ENCODE results near the gene CHST5. TPM values are rescaled to one million over a fixed set of nuclear protein-coding genes. Genes with fewer than 3 reads are reported as not detected.

The CHST5 gene
- total and polyA plus RNA-seq, 2 of the 8 experiments (the other 6 are each of a cell fraction or from before 2014, with no cell fraction given) = 0.13 to 0.23 TPM

GRCh38 chr16:75534560-75535205 is 1.2 kb downstream of the CHST5 start:
- Histone ChIP-seq H4K5ac (ENCODE audit: insufficient read length, low read depth, low read length) (no peak overlapping the region), H3K27ac (ENCODE audit: low read depth, low read length) (no peak overlapping the region), H2BK120ac (replicated peaks; ENCODE audit: low read depth, low read length) (no peak overlapping the region), H3K36me3 (ENCODE audit: control insufficient read depth in 2 of 4, insufficient read depth in 4 of 4, low read length in 3 of 4) (no peaks in the 10 kb centered on the region), H3K23ac (ENCODE audit: insufficient read length) (no peak overlapping the region), H2BK15ac (ENCODE audit: low read length) (no peak overlapping the region), H3K56ac (replicated peaks; ENCODE audit: insufficient read length, low read depth, low read length) (no peak overlapping the region), H2BK20ac (ENCODE audit: low read length) (no peak overlapping the region), H3K18ac (ENCODE audit: extremely low read depth, low read length) (no peak overlapping the region), H3K23me2 (ENCODE audit: low read depth, low read length) (no peaks in the 10 kb centered on the region), H3K4me3 (ENCODE audit: extremely low read depth in 1 of 4, insufficient read depth in 2 of 4, low read depth in 3 of 4, low read length in 4 of 4) (no peak overlapping the region), H2BK5ac (ENCODE audit: low read depth, low read length) (0 out of 2 replicates have a peak overlapping the region, but pooled peaks have one; percentile 55), H4K91ac (replicated peaks; ENCODE audit: insufficient read length, low read length) (no peak overlapping the region), H3K14ac (ENCODE audit: insufficient read length) (no peak overlapping the region), H3K79me2 (ENCODE audit: control insufficient read depth in 1 of 2, insufficient read depth in 2 of 2, low read length in 2 of 2) (no peaks in the 10 kb centered on the region), H2AFZ (ENCODE audit: low read length) (0 out of 2 replicates have a peak overlapping the region, but pooled peaks have one; percentile 9), H3K4ac (replicated peaks; ENCODE audit: insufficient read length, low read depth, low read length) (no peak overlapping the region), H4K20me1 (replicated peaks in 1 of 2; ENCODE audit: control insufficient read depth in 1 of 2, insufficient read depth in 2 of 2, low read length in 2 of 2) (no peaks in the 10 kb centered on the region), H4K8ac (ENCODE audit: extremely low read depth, insufficient read depth, low read length) (peak overlapping the region; percentile 82; the same call in 1 of the 2 replicates), H3K4me1 (replicated peaks in 1 of 4; ENCODE audit: control insufficient read depth in 3 of 4, insufficient read depth in 4 of 4, low read length in 3 of 4) (peaks cover 0 to 6% (median 0%) of the 10 kb centered on the region in 4 experiments; a peak in 1 of 7 replicates), H3K79me1 (ENCODE audit: low read depth, low read length) (no peaks in the 10 kb centered on the region), H3K9me3 (ENCODE audit: insufficient read depth in 2 of 2, low read depth in 1 of 2, low read length in 1 of 2) (no peaks in the 10 kb centered on the region), H3K4me2 (ENCODE audit: insufficient read depth in 1 of 2, low read depth in 2 of 2, low read length in 2 of 2) (no peak overlapping the region), H3K9ac (replicated peaks in 1 of 4; ENCODE audit: extremely low read depth in 1 of 4, low read depth in 3 of 4, low read length in 3 of 4) (no peak overlapping the region), H2BK12ac (ENCODE audit: low read depth, low read length) (no peak overlapping the region), H2AK5ac (ENCODE audit: low read depth, low read length) (no peak overlapping the region), H3K27me3 (replicated peaks in 1 of 4; ENCODE audit: control insufficient read depth in 3 of 4, extremely low read depth in 1 of 4, insufficient read depth in 3 of 4, low read length in 3 of 4) (no peaks in the 10 kb centered on the region)
- FAIRE-seq = no peak
- ChIA-PET CTCF (ENCODE audit: partially characterized antibody) (interaction anchor here (0.9 to 9.3 kb wide), 13 partner anchors 9 to 126 kb away, joined by 3 to 203 read pairs (median 5); partner anchors contain the start of gene TMEM170A), POLR2A (ENCODE audit: partially characterized antibody) (interaction anchor here (0.8 to 2.4 kb wide), 10 partner anchors 8 to 92 kb away, joined by 3 to 17 read pairs (median 4); partner anchors contain the start of gene CHST6)
- no peak for DNase-seq (ENCODE audit: low read depth in 1 of 2, low spot score in 2 of 2)
- WGBS, 2 experiments (ENCODE audit: extremely low coverage in 1 of 2, insufficient coverage in 1 of 2, insufficient read length in 1 of 2, insufficient replicate concordance in 2 of 2, low coverage in 1 of 2, low lambda C conversion rate in 2 of 2, missing lambda C conversion rate in 1 of 2) = 90% methylated on average over 19 of the region's 19 CpGs; no CpG with 5 or more reads in 1 of the 2 experiments
- TF ChIP-seq SIRT6 (IDR thresholded peaks at IDR 0.05; ENCODE audit: low read length) (no peak), SP4 (IDR thresholded peaks at IDR 0.05; ENCODE audit: low read length) (no peak), PHF8 (conservative IDR thresholded peaks at IDR 0.05; ENCODE audit: low read depth, low read length) (no peak), ZNF274 (IDR thresholded peaks at IDR 0.05; ENCODE audit: borderline replicate concordance, extremely low read depth, low read length) (no peak), RFX5 (IDR thresholded peaks at IDR 0.05; ENCODE audit: borderline replicate concordance, low read depth, low read length) (no peak), SAP30 (IDR thresholded peaks at IDR 0.05; ENCODE audit: insufficient read depth, insufficient replicate concordance, low read length) (no peak)

Measured in H1 (cell line).